GM12878 (cell line): ENCODE results near the gene CALN1. TPM values are rescaled to one million over a fixed set of nuclear protein-coding genes. Genes with fewer than 3 reads are reported as not detected.

Experiments
- ATAC-seq: fragments of 200-7000 bp; cut with Tn5 transposase; 3 replicates; pipeline ENCODE4 v1.9.1; 2020; ENCODE audit warnings: mild to moderate bottlenecking, moderate library complexity
- BruUV-seq: library from RNA; stranded (reverse); fragments of 400-500 nt; replicated peaks from 2 replicates; lab custom pipeline; 2021; lab: Mats Ljungman, UMichigan
- CTCF ChIA-PET: fragments of 300-600 bp; sonication (Branson Sonifier 250); formaldehyde crosslinking; extraction: SDS; loops from one replicate; lab custom pipeline; 2021; ENCODE audit warnings: inconsistent platforms; lab: Yijun Ruan, JAX
- POLR2A ChIA-PET: fragments of 350-600 bp; formaldehyde crosslinking; extraction: SDS; loops from one replicate; lab custom pipeline; 2021; ENCODE audit warnings: inconsistent platforms; lab: Charles Lee
- RAD21 ChIA-PET: fragments of 300-600 bp; sonication (Branson Sonifier 250); formaldehyde crosslinking; loops from one replicate; lab custom pipeline; 2023; ENCODE audit warnings: antibody characterized with exemption; ENCODE audit not compliant: unreplicated experiment; lab: Charles Lee
- SMC1A ChIA-PET: fragments of 300-600 bp; sonication (Branson Sonifier 250); formaldehyde crosslinking; loops from one replicate; lab custom pipeline; 2023; ENCODE audit not compliant: unreplicated experiment, uncharacterized antibody; lab: Charles Lee
- DNase-seq: peaks from one replicate; pipeline ENCODE4 v3.0.0-alpha.2; 2011; ENCODE audit warnings: low read depth, low spot score
- FAIRE-seq: peaks from 3 replicates; lab custom pipeline; 2011; peaks lifted over from hg19 to GRCh38; lab: Jason Lieb, UNC
- H2AFZ ChIP-seq: 2 replicates; pipeline ENCODE4 v1.6.0; 2011; ENCODE audit warnings: low read depth, low read length, control low read depth; ENCODE audit not compliant: control insufficient read depth
- H3K27ac ChIP-seq: 2 replicates; pipeline ENCODE4 v1.5.1; 2011; ENCODE audit warnings: control low read depth; ENCODE audit not compliant: control insufficient read depth, insufficient read depth
- H3K27me3 ChIP-seq, 2 experiments: replicated peaks in 1 of 2; 2 replicates each; pipeline versions ENCODE4 v1.6.0 to v1.6.1; 2011; ENCODE audit warnings: low read length in 1 of 2; ENCODE audit not compliant: control insufficient read depth in 2 of 2, insufficient read depth in 2 of 2
- H3K36me3 ChIP-seq, 2 experiments: 2 replicates each; pipeline ENCODE4 v1.5.1; 2011; ENCODE audit warnings: low read length in 1 of 2; ENCODE audit not compliant: control insufficient read depth in 2 of 2, insufficient read depth in 2 of 2
- H3K4me1 ChIP-seq: 2 replicates; pipeline ENCODE4 v1.6.1; 2011; ENCODE audit warnings: mild to moderate bottlenecking, low read length, moderate library complexity, mixed read lengths; ENCODE audit not compliant: control insufficient read depth, insufficient read depth
- H3K4me2 ChIP-seq: 2 replicates; pipeline ENCODE4 v1.6.0; 2011; ENCODE audit warnings: control low read depth; ENCODE audit not compliant: control insufficient read depth, insufficient read depth
- H3K4me3 ChIP-seq: fragments of 200-600 bp; sonication (generic); 2 replicates; pipeline ENCODE4 v1.5.1; 2016
- H3K79me2 ChIP-seq: 2 replicates; pipeline ENCODE4 v1.6.0; 2011; ENCODE audit warnings: low read length; ENCODE audit not compliant: control insufficient read depth, insufficient read depth
- H3K9ac ChIP-seq: 2 replicates; pipeline ENCODE4 v1.8.0; 2011; ENCODE audit warnings: low read length, control low read depth, mixed read lengths; ENCODE audit not compliant: control insufficient read depth, insufficient read depth
- H3K9me3 ChIP-seq: replicated peaks from 3 replicates; pipeline ENCODE4 v1.5.1; 2011; ENCODE audit warnings: mild to moderate bottlenecking, low read length; ENCODE audit not compliant: control insufficient read depth, insufficient read depth
- H4K20me1 ChIP-seq: 2 replicates; pipeline ENCODE4 v1.6.0; 2011; ENCODE audit not compliant: control insufficient read depth, insufficient read depth
- CBX5 ChIP-seq: sonication (generic); IDR thresholded peaks from 2 replicates; pipeline ENCODE4 v1.6.1; 2016; ENCODE audit warnings: low read depth, moderate library complexity, mild to moderate bottlenecking, inconsistent platforms
- MYB ChIP-seq: fragments of 150-350 bp; IDR thresholded peaks from 2 replicates; pipeline ENCODE4 v1.6.1; 2014; ENCODE audit warnings: mild to moderate bottlenecking, low read depth, low read length, borderline replicate concordance
- SIN3A ChIP-seq: IDR thresholded peaks from 2 replicates; pipeline ENCODE4 v1.6.1; 2012; ENCODE audit warnings: low read depth, low read length, improper control_type of control experiment
- SREBF1 ChIP-seq: IDR thresholded peaks from 2 replicates; pipeline ENCODE4 v1.6.1; 2012; ENCODE audit warnings: mild to moderate bottlenecking, low read length
- TBL1XR1 ChIP-seq: IDR thresholded peaks from 2 replicates; pipeline ENCODE4 v1.6.1; 2012; ENCODE audit warnings: low read depth, low read length, improper control_type of control experiment
- ZNF274 ChIP-seq: IDR thresholded peaks from one replicate; pipeline ENCODE4 v1.8.0; 2011; ENCODE audit not compliant: insufficient read length, insufficient read depth
- ZSCAN29 ChIP-seq: fragments of 450-650 bp; IDR thresholded peaks from 2 replicates; pipeline ENCODE4 v1.6.1; 2017; ENCODE audit warnings: mild to moderate bottlenecking, moderate library complexity
- WGBS: methylation state at CpG from one replicate; pipeline ENCODE4 v1.1.6; 2016; ENCODE audit warnings: low lambda C conversion rate; ENCODE audit not compliant: insufficient replicate concordance, insufficient coverage; ENCODE audit errors: missing lambda C conversion rate; 5-methylcytosine and 5-hydroxymethylcytosine counted together
- in situ Hi-C: fragments of 300-500 bp; cut with MboI; formaldehyde crosslinking; loops from 9 replicates; pipeline ENCODE4 v1.14.3; 2018; ENCODE audit warnings: mixed read lengths
- intact Hi-C: fragments of 100-400 bp; cut with micrococcal nuclease; formaldehyde crosslinking; loops from one replicate; pipeline ENCODE4 v1.14.2; 2022; ENCODE audit not compliant: unreplicated experiment
- polyA plus RNA-seq, 11 experiments: library from polyadenylated mRNA; depleted of rRNA in 4 of 11; unstranded in 6 of 11; stranded (reverse) in 5 of 11; fragments of >200 nt; fragmentation: Nextera tagmentation in 4 of 11; fragmentation: Illumina TruSeq in 1 of 11; extraction: Ambion mirVana in 4 of 11; extraction: Trizol in 1 of 11; gene quantifications; 1 replicate in 1 of 11; 2 replicates in 10 of 11; pipeline versions ENCODE4 v1.2.1 to v1.2.3, GENCODE V29; 2011 to 2016; ENCODE audit warnings: inconsistent platforms in 2 of 11, missing spikeins in 2 of 11, low read depth in 1 of 11
- total RNA-seq, 4 experiments: library from RNA; depleted of rRNA in 3 of 4; stranded (reverse); fragments of >200 nt in 3 of 4; fragmentation: Illumina TruSeq in 1 of 4; extraction: Trizol in 1 of 4; gene quantifications; 2 replicates each; pipeline versions ENCODE4 v1.2.1 to v1.2.3, GENCODE V29; 2013 to 2021
- TF ChIP-seq, protein P1 (sequence below): IDR thresholded peaks from 2 replicates; pipeline ENCODE4 v1.6.1; 2012; ENCODE audit warnings: improper control_type of control experiment, low read depth, low read length; ENCODE audit not compliant: insufficient replicate concordance
- TF ChIP-seq, protein P2 (sequence below): fragments of 450-650 bp; IDR thresholded peaks from 2 replicates; pipeline ENCODE4 v1.6.1; 2016; ENCODE audit warnings: mild to moderate bottlenecking

CALN1 gene
- total and polyA plus RNA-seq, 10 of the 15 experiments (the other 5 are each of a cell fraction or from before 2014, with no cell fraction given): 0.48 to 15.3 (median 1.6) TPM

DNA sequence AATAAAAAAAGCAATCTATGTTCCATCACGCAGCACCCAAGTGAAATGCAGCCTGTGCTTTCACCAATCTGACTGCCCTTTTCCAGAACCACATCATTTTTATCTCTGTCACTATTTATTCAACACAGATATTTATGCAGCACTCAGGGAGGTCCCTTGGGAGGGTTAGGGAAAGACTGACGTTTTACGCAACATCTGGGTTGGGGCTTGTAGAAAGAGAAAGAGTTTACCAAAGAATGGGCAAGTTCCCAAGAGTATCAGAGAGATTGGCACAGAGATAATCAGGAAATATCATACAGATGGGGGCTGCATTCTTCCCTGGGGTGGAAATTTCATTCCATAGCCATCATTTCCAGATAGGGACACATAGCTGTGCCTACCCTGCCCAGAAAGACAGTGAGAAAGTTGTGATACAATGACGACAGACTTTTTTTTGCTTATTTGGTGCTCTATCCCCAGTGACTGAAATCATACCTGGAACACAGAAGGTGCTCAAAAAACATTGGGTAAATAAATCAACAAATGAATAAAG is 474.2 kb downstream of the CALN1 start (continued):
- TF ChIP-seq, protein P1, sequence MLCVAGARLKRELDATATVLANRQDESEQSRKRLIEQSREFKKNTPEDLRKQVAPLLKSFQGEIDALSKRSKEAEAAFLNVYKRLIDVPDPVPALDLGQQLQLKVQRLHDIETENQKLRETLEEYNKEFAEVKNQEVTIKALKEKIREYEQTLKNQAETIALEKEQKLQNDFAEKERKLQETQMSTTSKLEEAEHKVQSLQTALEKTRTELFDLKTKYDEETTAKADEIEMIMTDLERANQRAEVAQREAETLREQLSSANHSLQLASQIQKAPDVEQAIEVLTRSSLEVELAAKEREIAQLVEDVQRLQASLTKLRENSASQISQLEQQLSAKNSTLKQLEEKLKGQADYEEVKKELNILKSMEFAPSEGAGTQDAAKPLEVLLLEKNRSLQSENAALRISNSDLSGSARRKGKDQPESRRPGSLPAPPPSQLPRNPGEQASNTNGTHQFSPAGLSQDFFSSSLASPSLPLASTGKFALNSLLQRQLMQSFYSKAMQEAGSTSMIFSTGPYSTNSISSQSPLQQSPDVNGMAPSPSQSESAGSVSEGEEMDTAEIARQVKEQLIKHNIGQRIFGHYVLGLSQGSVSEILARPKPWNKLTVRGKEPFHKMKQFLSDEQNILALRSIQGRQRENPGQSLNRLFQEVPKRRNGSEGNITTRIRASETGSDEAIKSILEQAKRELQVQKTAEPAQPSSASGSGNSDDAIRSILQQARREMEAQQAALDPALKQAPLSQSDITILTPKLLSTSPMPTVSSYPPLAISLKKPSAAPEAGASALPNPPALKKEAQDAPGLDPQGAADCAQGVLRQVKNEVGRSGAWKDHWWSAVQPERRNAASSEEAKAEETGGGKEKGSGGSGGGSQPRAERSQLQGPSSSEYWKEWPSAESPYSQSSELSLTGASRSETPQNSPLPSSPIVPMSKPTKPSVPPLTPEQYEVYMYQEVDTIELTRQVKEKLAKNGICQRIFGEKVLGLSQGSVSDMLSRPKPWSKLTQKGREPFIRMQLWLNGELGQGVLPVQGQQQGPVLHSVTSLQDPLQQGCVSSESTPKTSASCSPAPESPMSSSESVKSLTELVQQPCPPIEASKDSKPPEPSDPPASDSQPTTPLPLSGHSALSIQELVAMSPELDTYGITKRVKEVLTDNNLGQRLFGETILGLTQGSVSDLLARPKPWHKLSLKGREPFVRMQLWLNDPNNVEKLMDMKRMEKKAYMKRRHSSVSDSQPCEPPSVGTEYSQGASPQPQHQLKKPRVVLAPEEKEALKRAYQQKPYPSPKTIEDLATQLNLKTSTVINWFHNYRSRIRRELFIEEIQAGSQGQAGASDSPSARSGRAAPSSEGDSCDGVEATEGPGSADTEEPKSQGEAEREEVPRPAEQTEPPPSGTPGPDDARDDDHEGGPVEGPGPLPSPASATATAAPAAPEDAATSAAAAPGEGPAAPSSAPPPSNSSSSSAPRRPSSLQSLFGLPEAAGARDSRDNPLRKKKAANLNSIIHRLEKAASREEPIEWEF: no peak
- TF ChIP-seq MYB (no peak), SIN3A (no peak)
- TF ChIP-seq, protein P2, sequence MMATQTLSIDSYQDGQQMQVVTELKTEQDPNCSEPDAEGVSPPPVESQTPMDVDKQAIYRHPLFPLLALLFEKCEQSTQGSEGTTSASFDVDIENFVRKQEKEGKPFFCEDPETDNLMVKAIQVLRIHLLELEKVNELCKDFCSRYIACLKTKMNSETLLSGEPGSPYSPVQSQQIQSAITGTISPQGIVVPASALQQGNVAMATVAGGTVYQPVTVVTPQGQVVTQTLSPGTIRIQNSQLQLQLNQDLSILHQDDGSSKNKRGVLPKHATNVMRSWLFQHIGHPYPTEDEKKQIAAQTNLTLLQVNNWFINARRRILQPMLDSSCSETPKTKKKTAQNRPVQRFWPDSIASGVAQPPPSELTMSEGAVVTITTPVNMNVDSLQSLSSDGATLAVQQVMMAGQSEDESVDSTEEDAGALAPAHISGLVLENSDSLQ: no peak

DNA sequence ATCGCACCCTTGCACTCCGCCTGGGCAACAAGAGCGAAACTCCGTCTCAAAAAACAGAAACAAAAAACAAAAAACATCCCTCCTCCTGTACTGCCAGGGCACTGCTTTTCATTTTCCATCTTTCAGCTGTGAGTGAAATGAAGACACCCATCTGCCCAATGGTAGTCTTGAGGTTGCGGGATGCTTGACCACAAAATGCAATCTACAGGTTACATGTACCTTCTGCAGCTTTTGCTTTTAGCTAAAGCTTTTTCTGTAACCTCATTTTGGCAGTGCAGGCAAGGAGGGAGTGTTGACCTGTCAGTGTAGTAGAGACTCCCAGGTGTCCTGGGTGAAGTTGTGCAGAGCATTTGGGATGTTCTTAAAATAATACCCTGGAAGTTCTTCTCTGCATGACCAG is 476.5 kb downstream of the CALN1 start:
- no peaks in the 10 kb centered on the region for H3K79me2 ChIP-seq
- no peaks in the 10 kb centered on the region for H3K4me1 ChIP-seq
- CTCF ChIA-PET: no interaction called here
- ATAC-seq: no peak
- SMC1A ChIA-PET: no interaction called here
- 79% methylated on average over 5 of the region's 5 CpGs for WGBS
- H3K9me3 ChIP-seq: no peaks in the 10 kb centered on the region; the same call in 2 of the 3 replicates
- intact Hi-C loops: no loop called here
- H3K36me3 ChIP-seq: no peaks in the 10 kb centered on the region
- H3K9ac ChIP-seq: no peak overlapping the region
- no peak for FAIRE-seq
- in situ Hi-C loops: no loop called here
- TF ChIP-seq ZSCAN29 (no peak), TBL1XR1 (no peak), CBX5 (no peak), SREBF1 (no peak), ZNF274 (no peak)
- no peak overlapping the region for H3K27ac ChIP-seq
- no TSS peak for BruUV-seq
- no peak overlapping the region for H3K4me3 ChIP-seq
- POLR2A ChIA-PET: no interaction called here
- no peak for DNase-seq
- no peak overlapping the region for H2AFZ ChIP-seq
- no peaks in the 10 kb centered on the region for H4K20me1 ChIP-seq
- no peak overlapping the region for H3K4me2 ChIP-seq
- H3K27me3 ChIP-seq: no peaks in the 10 kb centered on the region
- RAD21 ChIA-PET: no interaction called here
